Epithelial cell of esophagus (primary cell): Measurements from ENCODE around the gene HSBP1L1.

ENCODE experiments used
- DNase-seq: peaks from one replicate; pipeline ENCODE4 v3.0.0; 2010; ENCODE audit warnings: low read depth
- H3K4me3 ChIP-seq: 2 replicates; pipeline ENCODE4 v1.5.1; 2011; ENCODE audit warnings: mild to moderate bottlenecking, low read length, control low read depth
- CTCF ChIP-seq: IDR thresholded peaks from 2 replicates; pipeline ENCODE4 v1.5.1; 2011; ENCODE audit warnings: low read depth, mild to moderate bottlenecking, low read length, control low read depth, inconsistent platforms; ENCODE audit not compliant: insufficient read depth; ENCODE audit errors: missing control alignments

HSBP1L1 gene

GRCh38 chr18:79942211-79942610, 22.2 kb upstream of the HSBP1L1 start:
- DNase-seq, result no peak
- TF ChIP-seq CTCF, result no peak
- H3K4me3 ChIP-seq, result no peak overlapping the region

- H3K4me3 ChIP-seq, result no peak overlapping the region
- no peak for TF ChIP-seq CTCF
- DNase-seq, result no peak
Measured at GRCh38 chr18:79942786-79943607, 21.4 kb upstream of the HSBP1L1 start.

GRCh38 chr18:79943608-79944125, 20.8 kb upstream of the HSBP1L1 start:
- DNase-seq, result no peak
- TF ChIP-seq CTCF, result no peak
- H3K4me3 ChIP-seq, result no peak overlapping the region

GRCh38 chr18:79944126-79944731, 20.2 kb upstream of the HSBP1L1 start:
- H3K4me3 ChIP-seq, result no peak overlapping the region
- no peak for TF ChIP-seq CTCF
- no peak for DNase-seq

- no peak for TF ChIP-seq CTCF
- no peak overlapping the region for H3K4me3 ChIP-seq
- DNase-seq, result no peak
Measured at GRCh38 chr18:79944746-79945117, 19.7 kb upstream of the HSBP1L1 start.

GRCh38 chr18:79945118-79946042, 19.1 kb upstream of the HSBP1L1 start:
- TF ChIP-seq CTCF, result no peak
- no peak for DNase-seq
- H3K4me3 ChIP-seq, result no peak overlapping the region
